Testis (tissue), 2 donors: ENCODE results near the gene SLC44A5.

Source experiments
- CTCF ChIP-seq, 3 experiments: fragments of 450-650 bp in 2 of 3; fragments of 200-600 bp in 1 of 3; sonication (generic) in 1 of 3; IDR thresholded peaks; one replicate each; pipeline ENCODE4 v1.5.1; 2016 to 2019; ENCODE audit warnings: antibody characterized with exemption in 3 of 3, mild to moderate bottlenecking in 2 of 3, moderate library complexity in 1 of 3
- POLR2A ChIP-seq: fragments of 450-650 bp; IDR thresholded peaks from one replicate; pipeline ENCODE4 v1.6.1; 2017; ENCODE audit warnings: antibody characterized with exemption, mild to moderate bottlenecking, moderate library complexity

- TF ChIP-seq POLR2A = no peak
- no peak for TF ChIP-seq CTCF (IDR thresholded peaks at IDR 0.05)
Measured at GRCh38 chr1:75430526-75430925, 180.4 kb downstream of the SLC44A5 start.
